NOMO-1 treated with dmso at 0.1 percent for 144 hours (cell line): ENCODE measurements around the gene ITPR3.
A peak's percentile ranks its signal among the peaks of the same experiment; 100 is the strongest.

Experiments used
- DNase-seq: peaks from one replicate; lab custom pipeline; 2025; ENCODE audit not compliant: unreplicated experiment; lab: John Stamatoyannopoulos, UW

ITPR3 gene

DNA sequence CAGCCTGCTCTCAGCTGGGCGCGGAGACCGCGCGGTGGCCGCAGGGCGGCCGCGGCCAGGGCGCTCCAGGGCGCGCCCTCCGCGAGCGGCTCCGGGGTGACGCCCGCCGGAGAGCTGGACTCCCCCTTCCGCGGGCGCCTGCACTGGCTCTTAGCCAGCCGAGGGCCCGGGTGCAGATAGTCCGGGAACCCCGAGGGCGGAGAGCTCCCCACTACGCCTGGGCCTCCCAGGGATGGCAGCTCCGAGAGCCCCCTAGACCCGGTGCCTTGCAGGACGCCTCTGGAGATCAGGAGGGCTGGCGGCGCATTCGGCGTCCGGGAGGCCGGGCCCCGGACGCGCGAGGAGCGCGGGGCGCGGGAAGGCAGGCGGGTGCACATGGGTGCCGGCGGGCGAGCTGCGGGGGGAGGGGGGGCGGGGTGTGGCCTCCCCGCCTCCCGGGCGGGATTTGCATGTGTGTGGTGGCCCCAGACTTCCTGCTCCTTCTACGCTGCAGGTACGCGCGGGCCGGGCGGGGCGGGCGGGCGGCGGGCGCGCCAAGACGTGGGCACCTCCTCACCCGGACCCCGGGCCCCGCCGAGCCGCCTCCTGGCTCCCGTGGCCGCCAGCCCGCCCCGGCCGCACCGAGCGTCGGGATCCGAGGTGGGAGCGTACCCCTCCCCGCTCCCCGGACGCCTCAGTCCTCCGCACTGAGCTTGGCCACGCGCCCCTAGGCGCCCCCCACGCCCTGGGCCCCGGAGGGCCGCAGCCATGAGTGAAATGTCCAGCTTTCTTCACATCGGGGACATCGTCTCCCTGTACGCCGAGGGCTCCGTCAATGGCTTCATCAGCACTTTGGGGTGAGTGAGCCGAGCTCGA is at the start of gene ITPR3:
Gene ITPR3 (plus strand): TSS at position 467 of the 855 bp plus-strand sequence. CDS start 281 bp downstream, at position 748.
- DNase-seq: peak; percentile 54

GRCh38 chr6:33571637-33572316 is 49.3 kb upstream of the ITPR3 start:
- no peak for DNase-seq

GRCh38 chr6:33575211-33575610 is 45.9 kb upstream of the ITPR3 start:
- no peak for DNase-seq

DNA sequence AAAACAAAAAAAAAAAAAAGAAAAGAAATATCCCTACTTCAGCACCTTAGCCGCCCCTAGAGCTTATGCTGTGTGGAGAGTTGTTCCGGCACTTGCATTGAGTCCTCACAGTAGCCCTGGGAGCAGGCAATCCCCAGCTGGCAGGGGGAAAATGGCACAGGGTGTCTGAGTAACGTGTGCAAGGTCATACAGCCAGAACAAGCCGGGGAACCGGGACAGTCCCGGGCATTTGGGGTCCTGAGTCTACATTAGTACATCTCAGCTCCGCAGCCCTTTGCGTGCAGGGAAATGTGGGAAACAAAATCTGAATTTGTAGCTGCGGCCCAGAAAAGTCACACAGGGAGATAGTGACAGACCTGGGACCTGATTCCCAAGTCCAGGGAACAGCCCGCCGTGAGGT is 44.5 kb upstream of the ITPR3 start:
- DNase-seq: no peak

- peak; percentile 34 for DNase-seq
These were observed 44.0 kb upstream of the ITPR3 start for GRCh38 chr6:33577106-33577535.

- no peak for DNase-seq
These were observed 43.4 kb upstream of the ITPR3 start for GRCh38 chr6:33577718-33578117.

GRCh38 chr6:33578164-33578563 is 43.0 kb upstream of the ITPR3 start:
- no peak for DNase-seq

- DNase-seq: no peak
These were observed 42.5 kb upstream of the ITPR3 start for GRCh38 chr6:33578588-33579011.

GRCh38 chr6:33579828-33580714 is 41.1 kb upstream of the ITPR3 start, which contains the start of gene BAK1:
Gene BAK1 (minus strand): TSS chr6:33580276. CDS start chr6:33577604, 2,672 bp downstream.
- DNase-seq: peak; percentile 90

DNA sequence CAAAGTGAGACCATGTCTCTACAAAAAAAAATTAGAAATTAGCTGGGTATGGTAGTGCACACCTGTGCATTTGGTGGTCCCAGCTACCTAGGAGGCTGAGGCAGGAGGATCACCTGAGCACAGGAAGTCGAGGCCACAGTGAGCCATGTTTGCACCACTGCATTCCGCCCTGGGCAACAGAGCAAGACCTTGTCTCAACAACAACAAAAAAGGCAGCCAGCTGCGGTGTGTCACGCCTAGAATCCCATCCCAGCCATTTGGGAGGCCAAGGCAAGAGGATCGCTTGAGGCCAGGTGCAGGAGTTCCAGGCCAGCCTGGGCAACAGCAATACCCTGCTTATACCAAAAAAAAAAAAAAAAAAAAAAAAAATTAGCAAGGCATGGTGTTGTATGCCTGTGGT is 39.9 kb upstream of the ITPR3 start:
- DNase-seq: no peak

DNA sequence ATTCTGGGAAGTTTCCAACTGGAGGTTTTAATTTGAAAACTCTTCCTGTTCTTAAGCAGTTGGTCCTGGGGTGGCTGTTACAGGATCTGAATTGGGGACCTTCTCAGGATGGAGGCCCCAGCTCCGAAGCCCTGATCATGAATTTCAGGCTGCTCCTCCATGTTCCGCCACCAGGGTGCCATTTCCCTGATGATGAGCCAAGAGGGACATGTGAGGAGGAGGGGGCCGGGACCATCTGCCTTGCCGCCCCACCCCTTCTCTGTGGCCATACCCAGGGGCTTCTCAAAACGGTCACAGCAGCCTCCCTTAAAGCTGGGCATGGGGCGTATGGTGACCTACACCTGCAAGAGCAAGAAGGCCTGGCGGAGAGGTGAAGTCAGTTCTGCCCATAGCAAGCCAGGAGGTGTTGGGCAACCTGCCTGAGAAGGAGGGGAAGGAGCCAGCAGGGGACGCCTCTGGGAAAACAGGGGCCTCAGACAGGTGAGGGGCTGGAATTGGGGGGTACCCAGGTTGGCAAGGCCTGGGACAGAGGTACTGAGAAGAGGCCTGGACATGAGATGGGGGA is 37.4 kb upstream of the ITPR3 start:
- no peak for DNase-seq

DNA sequence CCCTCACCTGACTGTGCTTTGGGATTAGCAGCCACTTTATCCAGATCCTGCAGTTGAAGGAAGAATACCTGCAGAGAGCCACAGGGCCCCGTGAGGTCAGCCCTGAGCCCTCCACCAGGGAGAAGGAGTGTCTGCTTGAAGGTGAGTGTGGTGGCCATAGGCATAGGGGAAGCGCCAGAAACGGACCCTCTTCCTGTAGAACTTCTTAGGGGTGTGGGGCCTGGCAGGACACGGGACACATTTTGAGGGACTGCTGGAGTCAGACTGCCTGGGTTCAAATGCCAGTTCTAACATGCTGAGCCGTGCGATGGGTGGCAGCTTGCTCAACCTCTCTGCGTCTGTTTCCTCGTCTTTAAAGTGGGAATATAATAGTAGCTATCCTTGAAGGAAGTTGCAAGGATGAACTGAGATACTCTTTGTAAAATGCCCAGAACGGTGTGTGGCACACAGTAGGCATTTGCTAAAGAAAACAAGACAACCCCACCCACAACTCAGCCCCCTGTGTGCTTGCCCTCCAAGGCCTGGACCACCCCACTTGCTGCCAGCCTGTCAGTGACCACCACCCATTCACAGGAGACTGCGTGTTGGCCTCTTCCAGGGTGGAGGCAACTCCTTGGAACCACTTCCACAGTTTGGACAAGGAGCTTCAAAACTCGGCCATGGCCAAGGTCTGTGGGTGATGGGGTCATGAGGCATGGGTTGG is 36.3 kb upstream of the ITPR3 start:
- DNase-seq: no peak

DNA sequence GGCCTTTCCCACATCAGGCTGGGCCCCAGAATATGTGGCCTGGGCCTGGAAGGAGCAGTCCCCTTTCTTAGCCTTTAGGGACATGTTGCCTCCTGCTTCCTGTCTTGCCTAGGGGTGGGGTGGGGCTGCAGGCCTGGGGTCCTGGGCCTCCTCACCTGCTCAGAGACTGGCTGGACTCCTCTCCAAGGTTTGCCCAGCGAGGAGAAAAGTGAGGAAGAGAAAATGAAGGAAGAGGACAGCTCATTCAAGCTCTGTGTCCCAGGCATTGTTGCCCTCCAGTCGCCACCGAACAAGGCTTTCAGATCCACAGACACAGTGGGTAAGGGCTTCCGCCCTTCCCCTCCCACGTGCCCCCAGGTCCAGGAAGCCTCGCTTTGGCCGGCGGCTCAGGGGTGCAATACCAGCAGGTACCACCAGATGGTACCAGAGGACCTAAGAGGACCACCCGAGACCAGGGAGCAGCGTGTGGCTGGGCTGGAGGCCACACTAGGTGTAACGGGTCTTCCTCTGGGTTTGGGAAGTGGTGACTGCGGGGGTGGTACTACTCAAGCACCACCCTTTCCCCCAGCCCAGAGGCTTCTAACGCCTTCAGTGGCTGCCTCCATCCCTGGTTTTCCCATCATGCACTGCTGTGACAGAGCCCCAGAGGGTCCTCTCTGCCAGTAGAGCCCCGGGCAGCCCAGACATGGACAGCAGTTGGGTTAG is 35.6 kb upstream of the ITPR3 start:
- peak; percentile 69 for DNase-seq

DNA sequence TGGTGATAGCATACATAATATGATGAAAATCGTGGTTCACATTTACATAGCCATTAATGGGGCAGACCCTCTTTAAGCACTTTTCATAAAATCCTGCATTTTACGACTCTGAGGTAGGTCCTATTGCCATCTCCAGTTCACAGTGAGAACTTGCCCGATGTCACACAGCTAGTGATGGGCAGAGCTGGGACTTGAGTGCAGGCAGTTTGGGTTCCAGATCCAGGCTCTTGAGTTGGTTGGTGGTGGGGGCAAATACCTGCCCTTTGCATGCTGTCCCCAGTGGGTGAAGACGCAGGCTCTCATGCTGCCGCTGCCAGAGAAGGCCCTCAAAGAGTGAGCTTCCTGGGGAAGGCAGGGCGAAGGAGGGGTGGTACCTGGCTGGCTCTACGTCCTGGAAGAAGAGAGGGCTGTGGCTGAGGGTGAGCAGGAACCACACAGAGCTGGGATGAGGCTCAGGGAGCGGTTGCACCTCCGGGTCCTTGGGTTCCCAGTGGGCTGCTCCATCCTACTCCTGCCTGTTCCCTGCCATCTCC is 34.9 kb upstream of the ITPR3 start:
- no peak for DNase-seq

DNA sequence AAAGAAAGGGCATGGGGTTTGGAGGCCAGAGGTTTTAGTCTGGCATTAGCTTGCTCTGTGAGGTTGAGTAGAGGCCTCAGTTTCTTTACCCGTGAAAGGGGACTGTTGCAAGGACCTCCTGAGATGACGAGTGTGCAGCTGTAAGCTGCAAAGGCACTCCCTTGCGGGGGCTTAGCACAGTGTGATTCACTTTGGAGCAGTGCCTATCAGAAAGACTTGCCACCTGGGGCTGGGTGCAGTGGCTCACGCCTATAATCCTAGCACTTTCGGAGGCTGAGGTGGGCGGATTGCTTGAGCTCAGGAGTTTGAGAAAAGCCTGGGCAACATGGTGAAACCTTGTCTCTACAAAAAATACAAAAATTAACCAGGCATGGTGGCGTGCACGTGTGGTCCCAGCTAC is 33.6 kb upstream of the ITPR3 start:
- no peak for DNase-seq

GRCh38 chr6:33588894-33589293 is 32.2 kb upstream of the ITPR3 start:
- DNase-seq: no peak

- no peak for DNase-seq
These were observed 31.8 kb upstream of the ITPR3 start for GRCh38 chr6:33589392-33589730.

DNA sequence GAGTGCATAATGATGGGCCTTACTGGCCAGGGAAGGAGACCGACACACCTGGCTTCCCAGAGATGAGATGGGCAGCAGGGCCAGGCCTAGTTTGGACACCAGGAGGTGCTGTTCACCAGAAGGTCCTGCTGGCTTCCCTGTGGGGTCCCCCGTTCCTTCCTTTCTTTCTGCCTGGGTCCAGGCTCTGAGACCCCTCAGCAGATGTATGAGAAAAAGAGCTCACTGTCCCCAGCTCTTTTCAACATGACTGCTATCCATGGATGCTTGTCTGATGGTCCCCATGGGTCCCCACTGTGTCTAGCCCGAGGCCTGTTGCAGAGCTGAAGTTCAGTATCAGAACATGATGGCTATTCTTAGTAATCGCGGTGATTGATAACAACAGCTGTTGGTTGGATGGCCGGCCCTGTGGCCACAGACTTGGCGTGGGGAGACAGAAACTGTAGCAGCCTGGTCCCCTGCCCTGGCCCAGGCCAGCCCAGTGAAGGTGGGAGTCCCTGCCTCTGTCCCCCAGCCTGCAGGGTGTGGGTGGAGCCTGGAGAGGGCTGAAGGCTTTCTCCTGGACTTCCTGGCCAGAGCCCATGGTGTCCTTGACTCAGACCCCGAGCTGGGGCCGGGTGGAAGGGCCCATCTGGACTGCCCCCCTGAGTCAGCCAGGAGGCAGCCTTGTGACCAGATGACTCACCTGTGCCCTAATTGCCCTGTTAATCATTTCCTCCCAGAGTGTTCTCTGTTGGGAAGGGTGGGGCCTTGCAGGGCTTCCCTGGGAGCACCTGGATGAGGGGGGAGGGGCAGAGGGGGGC is 31.2 kb upstream of the ITPR3 start:
- no peak for DNase-seq
